SK-N-SH (cell line): ENCODE measurements around the gene S1PR5. TPM values are rescaled to one million over a fixed set of nuclear protein-coding genes. Genes with fewer than 3 reads are reported as not detected.

Source experiments
- CTCF ChIA-PET: fragments of 300-600, 350-600 bp; formaldehyde crosslinking; extraction: SDS; loops from one replicate; lab custom pipeline; 2021; lab: Yijun Ruan, JAX
- POLR2A ChIA-PET: fragments of 350-600 bp; sonication (Branson Sonifier 250); formaldehyde crosslinking; extraction: SDS; loops from one replicate; lab custom pipeline; 2020; ENCODE audit warnings: antibody characterized with exemption, inconsistent platforms; lab: Yijun Ruan, JAX
- DNase-seq: peaks from one replicate; pipeline ENCODE4 v3.0.0; 2012
- H2AFZ ChIP-seq: fragments of 200-600 bp; sonication (generic); 2 replicates; pipeline ENCODE4 v1.8.1; 2016; ENCODE audit warnings: antibody characterized with exemption, mild to moderate bottlenecking, low read depth
- H3F3A ChIP-seq: fragments of 200-600 bp; sonication (generic); replicated peaks from 2 replicates; pipeline ENCODE3; 2016; ENCODE audit warnings: antibody characterized with exemption, mild to moderate bottlenecking; ENCODE audit not compliant: insufficient read depth
- H3K27ac ChIP-seq, 2 experiments: fragments of 200-500 bp in 1 of 2; fragments of 200-600 bp in 1 of 2; sonication (Bioruptor generic) in 1 of 2; sonication (generic), shearing (Covaris generic) in 1 of 2; 2 replicates each; pipeline versions ENCODE4 v1.5.1 to v1.6.1; 2014 to 2016; ENCODE audit warnings: low read depth in 2 of 2, inconsistent platforms in 1 of 2, low read length in 1 of 2, mild to moderate bottlenecking in 1 of 2, mixed read lengths in 1 of 2
- H3K27me3 ChIP-seq: fragments of 200-600 bp; sonication (generic), shearing (Covaris generic); 2 replicates; pipeline ENCODE4 v1.6.1; 2016; ENCODE audit warnings: mixed run types; ENCODE audit not compliant: insufficient read depth
- H3K36me3 ChIP-seq, 2 experiments: fragments of 200-500 bp in 1 of 2; fragments of 200-600 bp in 1 of 2; sonication (Bioruptor generic) in 1 of 2; sonication (generic) in 1 of 2; replicated peaks in 1 of 2; 2 replicates each; pipeline versions ENCODE3 to v1.5.1; 2014 to 2016; ENCODE audit warnings: low read length in 1 of 2, mild to moderate bottlenecking in 1 of 2; ENCODE audit not compliant: insufficient read depth in 2 of 2, control insufficient read depth in 1 of 2
- H3K4me1 ChIP-seq, 2 experiments: fragments of 200-500 bp in 1 of 2; fragments of 200-600 bp in 1 of 2; sonication (Bioruptor generic) in 1 of 2; sonication (generic), shearing (Covaris generic) in 1 of 2; 2 replicates each; pipeline versions ENCODE4 v1.5.1 to v1.6.1; 2014 to 2016; ENCODE audit warnings: low read depth in 1 of 2, low read length in 1 of 2, mixed run types in 1 of 2; ENCODE audit not compliant: insufficient read depth in 2 of 2, control insufficient read depth in 1 of 2
- H3K4me2 ChIP-seq: fragments of 200-600 bp; sonication (generic), shearing (Covaris generic); 2 replicates; pipeline ENCODE4 v1.6.1; 2017; ENCODE audit warnings: mixed run types
- H3K4me3 ChIP-seq, 2 experiments: fragments of 200-500 bp in 1 of 2; fragments of 200-600 bp in 1 of 2; sonication (Bioruptor generic) in 1 of 2; sonication (generic), shearing (Covaris generic) in 1 of 2; 2 replicates each; pipeline versions ENCODE4 v1.5.1 to v1.8.1; 2014 to 2016; ENCODE audit warnings: low read depth in 2 of 2, inconsistent platforms in 1 of 2, low read length in 1 of 2, mild to moderate bottlenecking in 1 of 2, mixed read lengths in 1 of 2, moderate library complexity in 1 of 2
- H3K79me2 ChIP-seq: fragments of 200-600 bp; sonication (generic); 2 replicates; pipeline ENCODE4 v1.8.1; 2017; ENCODE audit warnings: mild to moderate bottlenecking; ENCODE audit not compliant: insufficient read depth
- H3K9ac ChIP-seq: fragments of 200-600 bp; sonication (generic); 2 replicates; pipeline ENCODE4 v1.6.1; 2017; ENCODE audit warnings: mixed run types
- H3K9me2 ChIP-seq: fragments of 200-600 bp; sonication (generic); 2 replicates; pipeline ENCODE4 v1.6.1; 2017; ENCODE audit warnings: mixed run types
- H3K9me3 ChIP-seq: fragments of 200-600 bp; sonication (generic); 2 replicates; pipeline ENCODE4 v1.6.1; 2017; ENCODE audit warnings: mixed run types, mild to moderate bottlenecking, moderate library complexity
- H4K20me1 ChIP-seq: fragments of 200-600 bp; sonication (generic); 2 replicates; pipeline ENCODE4 v1.6.1; 2017; ENCODE audit warnings: mild to moderate bottlenecking, mixed run types; ENCODE audit not compliant: insufficient read depth
- ELF1 ChIP-seq: IDR thresholded peaks from 2 replicates; pipeline ENCODE4 v1.4.0; 2012
- EZH2phosphoT487 ChIP-seq: fragments of 200-600 bp; sonication (generic); IDR thresholded peaks from 2 replicates; pipeline ENCODE4 v1.6.1; 2017; ENCODE audit warnings: low read depth, mixed run types, mild to moderate bottlenecking, antibody characterized with exemption, moderate library complexity, borderline replicate concordance
- FOSL2 ChIP-seq: IDR thresholded peaks from 2 replicates; pipeline ENCODE4 v1.4.0; 2012; ENCODE audit warnings: low read depth, mild to moderate bottlenecking, moderate library complexity, borderline replicate concordance
- FOXJ3 ChIP-seq: sonication (generic); formaldehyde crosslinking; IDR thresholded peaks from 2 replicates; pipeline ENCODE4 v1.5.1; 2020; ENCODE audit warnings: mild to moderate bottlenecking, missing genetic modification reagents
- NRF1 ChIP-seq: IDR thresholded peaks from 2 replicates; pipeline ENCODE4 v1.6.1; 2012; ENCODE audit warnings: low read depth, mild to moderate bottlenecking, low read length
- RFX5 ChIP-seq: IDR thresholded peaks from 2 replicates; pipeline ENCODE4 v1.6.1; 2012; ENCODE audit warnings: mild to moderate bottlenecking, improper control_type of control experiment, low read length
- RXRA ChIP-seq: IDR thresholded peaks from 2 replicates; pipeline ENCODE4 v1.4.0; 2012; ENCODE audit warnings: low read depth, mild to moderate bottlenecking, borderline replicate concordance
- SIN3A ChIP-seq: IDR thresholded peaks from 2 replicates; pipeline ENCODE4 v1.6.1; 2012; ENCODE audit warnings: low read depth, mild to moderate bottlenecking, low read length, moderate library complexity, borderline replicate concordance
- SMC3 ChIP-seq: IDR thresholded peaks from 2 replicates; pipeline ENCODE4 v1.6.1; 2012; ENCODE audit warnings: low read depth, low read length, improper control_type of control experiment
- TCF12 ChIP-seq: IDR thresholded peaks from 2 replicates; pipeline ENCODE4 v1.4.0; 2012
- USF1 ChIP-seq: IDR thresholded peaks from 2 replicates; pipeline ENCODE4 v1.4.0; 2012; ENCODE audit warnings: low read depth, borderline replicate concordance
- YY1 ChIP-seq: IDR thresholded peaks from 2 replicates; pipeline ENCODE4 v1.4.0; 2012; ENCODE audit warnings: low read depth, mild to moderate bottlenecking
- WGBS: methylation state at CpG from one replicate; pipeline ENCODE4 v1.1.6; 2017; ENCODE audit warnings: low lambda C conversion rate; 5-methylcytosine and 5-hydroxymethylcytosine counted together
- polyA plus RNA-seq, 3 experiments: library from polyadenylated mRNA; depleted of rRNA; stranded (reverse); fragments of >200 nt; gene quantifications; 2 replicates each; pipeline ENCODE4 v1.2.3, GENCODE V29; 2012
- TF ChIP-seq, protein P1 (sequence below): fragments of 150-350 bp; IDR thresholded peaks from 2 replicates; pipeline ENCODE4 v1.6.1; 2016; ENCODE audit warnings: mild to moderate bottlenecking, low read depth, low read length
- TF ChIP-seq, protein P2 (sequence below): fragments of 200-600 bp; sonication (generic); IDR thresholded peaks from 2 replicates; pipeline ENCODE4 v1.6.1; 2017; ENCODE audit warnings: antibody characterized with exemption, mild to moderate bottlenecking, moderate library complexity

S1PR5 gene
- polyA plus RNA-seq, 1 of the 3 experiments (the other 2 are of a cell fraction), result 0.36 TPM

- Histone ChIP-seq H3K4me1 (peaks cover 0 to 7% of the 10 kb centered on the region in 2 experiments; a peak in 1 of 4 replicates), H3K27ac (no peak overlapping the region), H3K4me2 (peak overlapping the region; percentile 84), H3F3A (peaks cover 8% of the 10 kb centered on the region), H3K9me3 (no peaks in the 10 kb centered on the region), H3K9me2 (no peaks in the 10 kb centered on the region), H3K79me2 (peaks cover 27% of the 10 kb centered on the region), H2AFZ (no peak overlapping the region), H3K9ac (peak overlapping the region; percentile 94), H3K27me3 (peaks cover 12% of the 10 kb centered on the region; the same call in 1 of the 2 replicates), H3K36me3 (peaks cover 0 to 3% of the 10 kb centered on the region in 2 experiments), H4K20me1 (no peaks in the 10 kb centered on the region), H3K4me3 (peak overlapping the region; percentile 67 to 81)
- ChIA-PET CTCF (interaction anchor here (1.2 kb wide), 1 partner anchor 8 kb away, joined by 4 read pairs; no protein-coding TSS in a partner anchor), POLR2A (no interaction called here)
- WGBS, result 62% methylated on average over 5 of the region's 23 CpGs
- TF ChIP-seq YY1 (no peak), RFX5 (no peak), EZH2phosphoT487 (no peak)
- peak; percentile 33 for DNase-seq
Measured at GRCh38 chr19:10544753-10545251, 27.6 kb upstream of the S1PR5 start.

GRCh38 chr19:10544242-10544752 lies 27.1 kb upstream of the S1PR5 start:
- no peak overlapping the region; a peak in 1 of 4 replicates for H3K27ac ChIP-seq
- H3K4me2 ChIP-seq, result peak overlapping the region; percentile 84
- H3K79me2 ChIP-seq, result peaks cover 27% of the 10 kb centered on the region
- peak overlapping the region; percentile 94 for H3K9ac ChIP-seq
- H3F3A ChIP-seq, result peaks cover 5% of the 10 kb centered on the region
- peak overlapping the region; percentile 67 to 81 for H3K4me3 ChIP-seq
- H3K9me2 ChIP-seq, result no peaks in the 10 kb centered on the region
- POLR2A ChIA-PET, result no interaction called here
- 37% methylated on average over 11 of the region's 22 CpGs for WGBS
- H2AFZ ChIP-seq, result peak overlapping the region; percentile 74; the same call in 1 of the 2 replicates
- H3K27me3 ChIP-seq, result peaks cover 14% of the 10 kb centered on the region; the same call in 1 of the 2 replicates
- H3K9me3 ChIP-seq, result no peaks in the 10 kb centered on the region
- H4K20me1 ChIP-seq, result no peaks in the 10 kb centered on the region
- H3K36me3 ChIP-seq, result peaks cover 0 to 3% of the 10 kb centered on the region in 2 experiments
- TF ChIP-seq RXRA, result no peak
- TF ChIP-seq, all 33 proteins: peak for 0
- H3K4me1 ChIP-seq, result peaks cover 0 to 7% of the 10 kb centered on the region in 2 experiments; a peak in 1 of 4 replicates
- CTCF ChIA-PET, result interaction anchor here (1.2 kb wide), 1 partner anchor 9 kb away, joined by 4 read pairs; no protein-coding TSS in a partner anchor
- DNase-seq, result no peak

DNA sequence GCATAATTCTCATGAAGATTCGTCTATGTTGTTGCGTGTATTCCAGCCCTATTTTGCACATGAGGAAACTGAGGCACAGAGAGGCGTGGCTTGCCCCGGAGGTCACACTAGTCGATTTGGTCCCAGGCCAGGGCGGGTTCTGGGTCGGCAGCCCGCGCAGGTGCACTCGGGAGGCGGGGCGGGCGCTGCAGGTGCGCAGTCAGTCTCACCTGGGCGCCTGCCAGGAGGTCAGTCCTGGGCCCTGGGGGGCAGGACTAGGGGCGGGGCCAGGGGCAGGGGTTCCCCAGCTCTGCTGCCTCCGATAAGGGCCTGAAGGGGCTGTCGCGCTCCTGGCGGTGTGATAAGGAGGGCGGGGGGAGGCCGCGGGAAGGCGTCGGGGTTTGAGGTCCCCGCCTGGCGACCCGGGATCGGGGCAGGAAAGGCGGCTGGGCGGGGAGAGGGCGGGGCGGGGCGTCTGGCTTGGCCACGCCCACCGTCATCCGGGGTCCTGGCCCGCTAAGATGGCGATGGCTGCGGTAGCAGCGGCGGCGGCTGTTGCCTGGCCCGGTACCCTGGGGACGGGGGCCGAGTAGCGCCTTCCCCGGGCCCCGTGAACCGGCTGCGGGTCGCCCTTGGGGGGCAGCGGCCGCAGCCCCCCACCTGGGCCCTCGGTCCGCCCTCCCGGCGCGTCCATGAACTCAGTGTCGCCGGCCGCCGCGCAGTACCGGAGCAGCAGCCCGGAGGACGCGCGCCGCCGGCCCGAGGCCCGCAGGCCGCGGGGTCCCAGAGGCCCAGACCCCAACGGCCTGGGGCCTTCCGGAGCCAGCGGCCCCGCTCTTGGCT lies 26.4 kb upstream of the S1PR5 start, which contains the start of gene ATG4D:
Gene ATG4D, plus strand, starts transcription at position 485 of the 822 bp plus-strand sequence. Its CDS starts 187 bp downstream, at position 672.
- POLR2A ChIA-PET, result interaction anchor here (1.0 kb wide), 1 partner anchor 23 kb away, joined by 3 read pairs; the partner anchor contains the start of gene KRI1
- peak within 1 kb of the TSS; percentile 84 for H3K4me2 ChIP-seq
- H3K36me3 ChIP-seq, result peaks cover 0 to 3% of the 10 kb centered on the region in 2 experiments
- H3K27me3 ChIP-seq, result peaks cover 14% of the 10 kb centered on the region; the same call in 1 of the 2 replicates
- H3K27ac ChIP-seq, result peak within 1 kb of the TSS in 1 of 2 experiments; percentile 53; a peak in 1 of 4 replicates
- peak within 1 kb of the TSS; percentile 74; the same call in 1 of the 2 replicates for H2AFZ ChIP-seq
- H3K9me2 ChIP-seq, result no peaks in the 10 kb centered on the region
- H3K9me3 ChIP-seq, result no peaks in the 10 kb centered on the region
- peaks cover 5% of the 10 kb centered on the region for H3F3A ChIP-seq
- CTCF ChIA-PET, result interaction anchor here (0.8 to 3.1 kb wide), 6 partner anchors 8 to 37 kb away, joined by 3 to 19 read pairs (median 4); no protein-coding TSS in a partner anchor
- DNase-seq, result peak; percentile 100
- peaks cover 27% of the 10 kb centered on the region for H3K79me2 ChIP-seq
- WGBS, result 5% methylated on average over 20 of the region's 79 CpGs
- H3K9ac ChIP-seq, result peak within 1 kb of the TSS; percentile 94
- H4K20me1 ChIP-seq, result no peaks in the 10 kb centered on the region
- H3K4me1 ChIP-seq, result peaks cover 0 to 7% of the 10 kb centered on the region in 2 experiments; a peak in 1 of 4 replicates
- H3K4me3 ChIP-seq, result peak within 1 kb of the TSS; percentile 67 to 81
- no peak for TF ChIP-seq SMC3
- no peak for TF ChIP-seq ELF1
- peak; percentile 88 for TF ChIP-seq YY1
- no peak for TF ChIP-seq FOSL2
- TF ChIP-seq, protein P1, sequence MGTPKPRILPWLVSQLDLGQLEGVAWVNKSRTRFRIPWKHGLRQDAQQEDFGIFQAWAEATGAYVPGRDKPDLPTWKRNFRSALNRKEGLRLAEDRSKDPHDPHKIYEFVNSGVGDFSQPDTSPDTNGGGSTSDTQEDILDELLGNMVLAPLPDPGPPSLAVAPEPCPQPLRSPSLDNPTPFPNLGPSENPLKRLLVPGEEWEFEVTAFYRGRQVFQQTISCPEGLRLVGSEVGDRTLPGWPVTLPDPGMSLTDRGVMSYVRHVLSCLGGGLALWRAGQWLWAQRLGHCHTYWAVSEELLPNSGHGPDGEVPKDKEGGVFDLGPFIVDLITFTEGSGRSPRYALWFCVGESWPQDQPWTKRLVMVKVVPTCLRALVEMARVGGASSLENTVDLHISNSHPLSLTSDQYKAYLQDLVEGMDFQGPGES, result no peak
- no peak for TF ChIP-seq NRF1
- no peak for TF ChIP-seq FOXJ3 (CRISPR knock-in tag)
- no peak for TF ChIP-seq USF1
- TF ChIP-seq SIN3A, result no peak
- no peak for TF ChIP-seq RFX5
- TF ChIP-seq, protein P2, sequence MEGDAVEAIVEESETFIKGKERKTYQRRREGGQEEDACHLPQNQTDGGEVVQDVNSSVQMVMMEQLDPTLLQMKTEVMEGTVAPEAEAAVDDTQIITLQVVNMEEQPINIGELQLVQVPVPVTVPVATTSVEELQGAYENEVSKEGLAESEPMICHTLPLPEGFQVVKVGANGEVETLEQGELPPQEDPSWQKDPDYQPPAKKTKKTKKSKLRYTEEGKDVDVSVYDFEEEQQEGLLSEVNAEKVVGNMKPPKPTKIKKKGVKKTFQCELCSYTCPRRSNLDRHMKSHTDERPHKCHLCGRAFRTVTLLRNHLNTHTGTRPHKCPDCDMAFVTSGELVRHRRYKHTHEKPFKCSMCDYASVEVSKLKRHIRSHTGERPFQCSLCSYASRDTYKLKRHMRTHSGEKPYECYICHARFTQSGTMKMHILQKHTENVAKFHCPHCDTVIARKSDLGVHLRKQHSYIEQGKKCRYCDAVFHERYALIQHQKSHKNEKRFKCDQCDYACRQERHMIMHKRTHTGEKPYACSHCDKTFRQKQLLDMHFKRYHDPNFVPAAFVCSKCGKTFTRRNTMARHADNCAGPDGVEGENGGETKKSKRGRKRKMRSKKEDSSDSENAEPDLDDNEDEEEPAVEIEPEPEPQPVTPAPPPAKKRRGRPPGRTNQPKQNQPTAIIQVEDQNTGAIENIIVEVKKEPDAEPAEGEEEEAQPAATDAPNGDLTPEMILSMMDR, result no peak
- no peak for TF ChIP-seq TCF12
